T-helper 17 cell (primary cell): Measurements from ENCODE around the gene RBFOX2. TPM values are rescaled to one million over a fixed set of nuclear protein-coding genes. Genes with fewer than 3 reads are reported as not detected.
"Not testable (repeated sequence)": the region's sequence is repeated elsewhere in the genome, so short reads cannot be mapped to it uniquely, and the experiment has no call there.

Experiments
- ATAC-seq: fragments of 150-1000 bp; cut with Tn5 transposase; 2 replicates; pipeline ENCODE4 v1.10.0; 2021; ENCODE audit warnings: mild to moderate bottlenecking, moderate library complexity
- DNase-seq, 3 donors: peaks; one replicate each; pipeline versions ENCODE4 v3.0.0 to v3.0.0-alpha.2; 2020 to 2021
- H3K9me3 ChIP-seq: one replicate; pipeline ENCODE4 v1.7.0; 2013; ENCODE audit warnings: low read length, mild to moderate bottlenecking; ENCODE audit not compliant: control insufficient read depth, poor library complexity, severe bottlenecking
- H3K27ac Mint-ChIP-seq: one replicate; pipeline ENCODE4 v1.8.0; 2022; ENCODE audit warnings: mild to moderate bottlenecking, moderate library complexity, mixed read lengths
- H3K27me3 Mint-ChIP-seq: one replicate; pipeline ENCODE4 v1.8.0; 2022; ENCODE audit warnings: mixed read lengths
- H3K36me3 Mint-ChIP-seq: one replicate; pipeline ENCODE4 v1.8.0; 2022; ENCODE audit warnings: low read depth, mixed read lengths
- H3K4me1 Mint-ChIP-seq: one replicate; pipeline ENCODE4 v1.8.0; 2022; ENCODE audit warnings: mild to moderate bottlenecking, mixed read lengths
- H3K4me3 Mint-ChIP-seq: one replicate; pipeline ENCODE4 v1.8.0; 2022; ENCODE audit warnings: mild to moderate bottlenecking, moderate library complexity, mixed read lengths
- total RNA-seq, 4 donors: library from RNA in 2 of 4; stranded (reverse) in 2 of 4; gene quantifications; one replicate each; pipeline ENCODE4 v1.2.3 and lab custom pipeline; 2022 to 2026

RBFOX2 gene
- total RNA-seq (under 1 TPM; 0.23 to 0.97 TPM), total RNA-seq (lab: John Stamatoyannopoulos, UW) (1.7 to 3.9 reads per million in 2 donors)

DNA sequence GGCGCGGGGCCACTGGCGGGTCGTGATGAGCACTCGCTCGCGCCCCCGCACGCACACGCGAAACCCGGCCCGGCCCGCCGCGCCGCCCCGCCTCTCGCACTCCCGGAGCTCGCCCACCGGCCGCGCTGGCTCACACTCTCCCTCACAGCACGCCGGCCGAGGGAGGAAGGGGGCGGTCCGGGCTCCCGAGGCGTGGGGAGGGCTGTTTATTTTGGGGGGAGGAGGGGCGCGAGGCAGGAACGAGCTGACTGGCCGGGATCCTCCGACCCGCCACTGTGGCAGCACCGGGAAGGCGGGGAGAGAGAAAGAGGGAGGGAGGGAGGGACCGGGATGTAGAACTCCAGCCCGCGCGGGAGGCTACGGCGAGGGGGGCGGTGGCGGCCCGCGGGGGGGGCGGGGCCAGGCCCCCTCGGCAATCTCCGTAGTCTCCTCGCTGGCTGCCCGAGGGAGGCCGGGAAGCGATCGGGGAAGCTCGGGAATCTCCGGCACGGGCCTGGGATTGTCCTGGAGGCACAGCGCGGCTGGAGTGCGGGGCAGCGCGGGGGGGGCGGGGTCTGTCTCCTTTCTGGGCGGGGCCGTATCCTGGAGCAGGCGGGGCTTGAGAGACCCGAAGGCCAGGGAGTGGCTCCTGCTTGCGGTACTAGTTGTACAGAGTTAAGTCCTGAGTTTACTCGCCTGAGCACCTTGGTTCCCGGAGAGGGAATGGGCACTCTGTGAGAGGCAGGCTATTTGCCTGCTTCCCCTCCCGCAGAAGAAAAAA is at the start of gene RBFOX2:
TSS of gene RBFOX2 (minus strand) at position 179 of the 760 bp plus-strand sequence. CDS start 399 bp downstream, outside the sequence.
- H3K4me1 Mint-ChIP-seq = peaks cover 24% of the 10 kb centered on the region
- DNase-seq (peak; percentile 35 to 58 (median 49)), ATAC-seq (peak; percentile 82)
- peak within 1 kb of the TSS; percentile 93 for H3K4me3 Mint-ChIP-seq
- H3K27me3 Mint-ChIP-seq = peaks cover 19% of the 10 kb centered on the region
- no peaks in the 10 kb centered on the region for H3K9me3 ChIP-seq
- peaks cover 2% of the 10 kb centered on the region for H3K36me3 Mint-ChIP-seq
- H3K27ac Mint-ChIP-seq = peak within 1 kb of the TSS; percentile 84

GRCh38 chr22:36077271-36077670 is 48.6 kb upstream of the RBFOX2 start:
- ATAC-seq (no peak), DNase-seq (no peak)
- Mint-ChIP-seq H3K36me3 (no peaks in the 10 kb centered on the region), H3K4me3 (no peak overlapping the region), H3K4me1 (peaks cover 2% of the 10 kb centered on the region), H3K27me3 (peaks cover 4% of the 10 kb centered on the region), H3K27ac (no peak overlapping the region)
- no peaks in the 10 kb centered on the region for H3K9me3 ChIP-seq

DNA sequence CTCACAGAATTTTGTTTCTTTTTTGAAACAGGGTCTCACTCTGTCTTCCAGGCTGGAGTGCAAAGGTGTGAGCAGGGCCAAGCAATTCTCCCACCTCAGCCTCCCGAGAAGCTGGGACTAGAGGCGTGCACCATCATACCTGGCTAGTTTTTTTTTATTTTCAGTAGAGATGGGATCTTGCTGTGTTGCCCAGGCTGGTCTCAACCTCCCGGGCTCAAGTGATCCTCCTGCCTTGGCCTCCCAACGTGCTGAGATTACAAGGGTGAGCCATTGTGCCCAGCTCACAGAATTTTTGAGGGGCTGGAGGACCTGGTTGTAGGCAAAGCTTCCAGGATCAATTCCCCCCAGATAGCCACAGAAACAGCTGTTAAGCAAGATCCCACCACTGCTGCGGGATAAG is 47.1 kb upstream of the RBFOX2 start:
- H3K36me3 Mint-ChIP-seq = no peaks in the 10 kb centered on the region
- H3K27me3 Mint-ChIP-seq = peaks cover 4% of the 10 kb centered on the region
- no peak overlapping the region for H3K27ac Mint-ChIP-seq
- no peaks in the 10 kb centered on the region for H3K9me3 ChIP-seq
- no peak overlapping the region for H3K4me3 Mint-ChIP-seq
- no peak for ATAC-seq
- no peak for DNase-seq
- H3K4me1 Mint-ChIP-seq = peaks cover 2% of the 10 kb centered on the region

GRCh38 chr22:36075230-36075629 is 46.6 kb upstream of the RBFOX2 start:
- H3K4me3 Mint-ChIP-seq = no peak overlapping the region
- DNase-seq (no peak), ATAC-seq (no peak)
- H3K27ac Mint-ChIP-seq = no peak overlapping the region
- H3K27me3 Mint-ChIP-seq = peaks cover 4% of the 10 kb centered on the region
- H3K4me1 Mint-ChIP-seq = peaks cover 2% of the 10 kb centered on the region
- H3K9me3 ChIP-seq = no peaks in the 10 kb centered on the region
- H3K36me3 Mint-ChIP-seq = no peaks in the 10 kb centered on the region

DNA sequence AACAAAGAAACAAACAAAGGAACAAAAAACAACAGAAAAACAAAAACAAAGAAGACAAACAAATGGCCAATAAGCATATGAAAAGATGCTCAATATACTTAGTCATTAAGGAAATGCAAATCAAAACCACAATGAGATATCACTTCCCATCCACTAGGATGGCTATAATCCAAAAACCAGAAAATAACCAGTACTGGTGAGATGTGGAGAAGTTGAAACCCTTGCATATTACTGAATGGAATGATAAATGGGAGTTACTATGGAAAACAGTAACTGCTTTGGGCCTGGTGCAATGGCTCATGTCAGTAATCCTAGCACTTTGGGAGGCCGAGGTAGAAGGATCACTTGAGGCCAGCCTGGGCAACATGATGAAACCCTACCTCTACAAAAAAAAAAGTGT is 44.9 kb upstream of the RBFOX2 start:
- Mint-ChIP-seq H3K27ac (no peak overlapping the region), H3K4me1 (peaks cover 2% of the 10 kb centered on the region), H3K36me3 (no peaks in the 10 kb centered on the region), H3K27me3 (no peaks in the 10 kb centered on the region), H3K4me3 (no peak overlapping the region)
- DNase-seq = no peak
- H3K9me3 ChIP-seq = no peaks in the 10 kb centered on the region
- ATAC-seq = no peak

DNA sequence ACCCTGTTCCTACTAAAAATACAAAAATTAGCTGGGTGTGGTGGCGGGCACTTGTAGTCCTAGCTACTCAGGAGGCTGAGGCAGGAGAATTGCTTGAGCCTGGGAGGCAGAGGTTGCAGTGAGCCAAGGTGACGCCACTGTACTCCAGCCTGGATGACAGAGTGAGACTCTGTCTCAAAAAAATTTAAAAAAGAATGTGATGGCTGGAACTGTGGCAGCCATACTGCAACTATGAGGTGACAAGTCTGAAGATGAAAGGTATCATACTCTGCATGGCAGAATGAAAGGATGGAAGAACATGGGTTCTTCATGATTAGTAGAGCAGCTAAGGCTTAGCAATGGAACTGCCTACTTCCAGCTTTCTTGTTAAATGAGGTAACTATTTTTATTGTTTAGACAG is 42.0 kb upstream of the RBFOX2 start:
- not testable (repeated sequence) for DNase-seq, H3K27ac Mint-ChIP-seq, H3K4me3 Mint-ChIP-seq, H3K4me1 Mint-ChIP-seq, H3K36me3 Mint-ChIP-seq, H3K27me3 Mint-ChIP-seq, ATAC-seq, H3K9me3 ChIP-seq

DNA sequence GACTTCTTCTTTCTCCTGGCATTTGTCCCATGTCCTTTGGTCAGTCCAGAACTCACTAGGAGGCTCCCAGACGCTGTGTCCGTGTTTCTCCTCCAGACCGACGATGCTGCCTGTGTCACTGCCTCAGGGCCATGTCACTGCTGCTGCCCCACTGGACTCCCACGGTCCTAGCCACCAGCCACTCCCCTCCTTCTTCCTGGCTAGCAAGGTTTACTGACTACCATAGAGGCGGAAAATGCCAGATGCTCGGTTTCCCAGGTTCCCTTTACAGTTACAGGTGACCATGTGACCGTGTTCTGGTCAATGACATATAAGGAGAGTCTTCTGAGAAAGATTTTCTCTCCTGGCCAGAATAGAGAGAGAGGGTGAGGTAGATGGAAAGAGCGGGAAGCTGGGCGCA is 40.7 kb upstream of the RBFOX2 start:
- no peaks in the 10 kb centered on the region for H3K9me3 ChIP-seq
- Mint-ChIP-seq H3K4me3 (peak overlapping the region; percentile 41), H3K27ac (no peak overlapping the region), H3K36me3 (no peaks in the 10 kb centered on the region), H3K4me1 (peaks cover 7% of the 10 kb centered on the region), H3K27me3 (peaks cover 4% of the 10 kb centered on the region)
- DNase-seq (no peak), ATAC-seq (no peak)

DNA sequence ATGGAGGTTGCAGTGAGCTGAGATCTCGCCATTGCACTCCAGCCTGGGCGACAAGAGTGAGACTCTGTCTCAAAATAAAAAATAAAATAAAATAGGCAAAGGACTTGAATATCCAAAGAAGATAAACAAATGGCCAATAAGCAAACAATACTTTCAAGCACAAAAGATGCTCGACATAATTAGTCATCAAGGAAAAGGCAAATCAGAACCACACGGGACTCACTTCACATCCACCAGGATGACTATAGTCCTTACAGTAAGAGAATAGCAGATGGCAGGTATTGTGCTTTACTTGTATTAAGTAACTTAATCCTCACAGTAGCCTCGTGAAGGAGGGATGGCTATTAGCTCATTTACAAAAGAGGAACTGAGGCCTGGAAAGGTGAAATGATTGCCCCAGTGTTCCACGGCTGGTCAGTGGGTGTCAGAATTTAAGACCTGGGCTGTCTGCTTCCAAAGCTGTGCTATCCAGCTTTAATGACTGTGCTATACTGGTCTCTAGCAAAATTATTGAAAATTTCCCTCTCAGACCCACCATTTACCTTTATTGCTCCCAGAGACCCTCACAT is 40.2 kb upstream of the RBFOX2 start:
- ATAC-seq (no peak), DNase-seq (no peak)
- Mint-ChIP-seq H3K27me3 (peaks cover 4% of the 10 kb centered on the region), H3K4me3 (no peak overlapping the region), H3K27ac (peak overlapping the region; percentile 60), H3K4me1 (peaks cover 7% of the 10 kb centered on the region), H3K36me3 (no peaks in the 10 kb centered on the region)
- no peaks in the 10 kb centered on the region for H3K9me3 ChIP-seq

DNA sequence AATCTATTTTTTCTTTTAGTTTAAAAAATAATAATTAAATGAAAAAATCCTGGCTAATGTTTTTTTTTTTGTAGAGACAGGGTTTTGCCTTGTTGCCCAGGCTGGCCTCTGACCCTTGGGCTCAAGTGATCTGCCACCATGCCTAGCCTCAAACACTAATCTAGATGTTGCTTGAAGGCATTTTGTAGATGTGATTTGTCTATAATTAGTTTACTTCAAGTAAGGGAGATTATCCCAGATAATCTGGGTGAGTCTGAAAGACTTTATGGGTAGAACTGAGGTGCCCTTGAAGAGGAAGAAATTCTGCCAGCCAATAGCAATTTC is 38.6 kb upstream of the RBFOX2 start:
- H3K9me3 ChIP-seq = no peaks in the 10 kb centered on the region
- Mint-ChIP-seq H3K27me3 (peaks cover 4% of the 10 kb centered on the region), H3K36me3 (no peaks in the 10 kb centered on the region), H3K27ac (no peak overlapping the region), H3K4me3 (no peak overlapping the region), H3K4me1 (peaks cover 5% of the 10 kb centered on the region)
- DNase-seq (no peak), ATAC-seq (no peak)

GRCh38 chr22:36065775-36066544 is 37.3 kb upstream of the RBFOX2 start:
- ATAC-seq = peak; percentile 82
- Mint-ChIP-seq H3K27ac (peak overlapping the region; percentile 41), H3K36me3 (no peaks in the 10 kb centered on the region), H3K4me3 (peak overlapping the region; percentile 89), H3K27me3 (peaks cover 4% of the 10 kb centered on the region), H3K4me1 (peaks cover 5% of the 10 kb centered on the region)
- no peaks in the 10 kb centered on the region for H3K9me3 ChIP-seq
- peak; percentile 39 to 47 (median 47) for DNase-seq

- DNase-seq = no peak
- Mint-ChIP-seq H3K36me3 (no peaks in the 10 kb centered on the region), H3K27me3 (peaks cover 4% of the 10 kb centered on the region), H3K4me1 (peaks cover 5% of the 10 kb centered on the region), H3K4me3 (peak overlapping the region; percentile 89), H3K27ac (peak overlapping the region; percentile 41)
- ATAC-seq = no peak
- no peaks in the 10 kb centered on the region for H3K9me3 ChIP-seq
Measured at GRCh38 chr22:36065462-36065774, 36.8 kb upstream of the RBFOX2 start.

- Mint-ChIP-seq H3K36me3 (no peaks in the 10 kb centered on the region), H3K27ac (no peak overlapping the region), H3K4me3 (no peak overlapping the region), H3K4me1 (peaks cover 5% of the 10 kb centered on the region), H3K27me3 (peaks cover 4% of the 10 kb centered on the region)
- DNase-seq (no peak), ATAC-seq (no peak)
- H3K9me3 ChIP-seq = no peaks in the 10 kb centered on the region
Measured at GRCh38 chr22:36064358-36064757, 35.7 kb upstream of the RBFOX2 start.

GRCh38 chr22:36056980-36057379 is 28.4 kb upstream of the RBFOX2 start:
- H3K4me1 Mint-ChIP-seq = no peaks in the 10 kb centered on the region
- H3K4me3 Mint-ChIP-seq = no peak overlapping the region
- DNase-seq (no peak), ATAC-seq (no peak)
- no peak overlapping the region for H3K27ac Mint-ChIP-seq
- peaks cover 4% of the 10 kb centered on the region for H3K36me3 Mint-ChIP-seq
- peaks cover 28% of the 10 kb centered on the region for H3K27me3 Mint-ChIP-seq
- H3K9me3 ChIP-seq = no peaks in the 10 kb centered on the region
